Measurements from ENCODE around the gene LOXL4.

Gene LOXL4

GRCh38 chr10:98244586-98244985 lies 23.4 kb downstream of the LOXL4 start:
- Mint-ChIP-seq H3K36me3 (ENCODE audit: low read depth) (peaks cover 29% of the 10 kb centered on the region), H3K9me3 (no peaks in the 10 kb centered on the region), H3K27ac (no peak overlapping the region), H3K4me1 (peaks cover 20% of the 10 kb centered on the region), H3K27me3 (ENCODE audit: low read depth) (no peaks in the 10 kb centered on the region), H3K4me3 (no peak overlapping the region)
- TF ChIP-seq CTCF (IDR thresholded peaks at IDR 0.05; ENCODE audit: unreplicated experiment in 3 of 3): no peak

- Mint-ChIP-seq H3K4me3 (no peak overlapping the region), H3K4me1 (peaks cover 17% of the 10 kb centered on the region), H3K27me3 (ENCODE audit: low read depth) (no peaks in the 10 kb centered on the region), H3K36me3 (ENCODE audit: low read depth) (peaks cover 25% of the 10 kb centered on the region), H3K27ac (no peak overlapping the region), H3K9me3 (no peaks in the 10 kb centered on the region)
- TF ChIP-seq CTCF (IDR thresholded peaks at IDR 0.05; ENCODE audit: unreplicated experiment in 3 of 3): no peak
These were observed 23.9 kb downstream of the LOXL4 start for GRCh38 chr10:98244141-98244540.

- Mint-ChIP-seq H3K4me3 (no peak overlapping the region), H3K27me3 (ENCODE audit: low read depth) (no peaks in the 10 kb centered on the region), H3K9me3 (no peaks in the 10 kb centered on the region), H3K36me3 (ENCODE audit: low read depth) (peaks cover 16% of the 10 kb centered on the region), H3K27ac (no peak overlapping the region), H3K4me1 (peaks cover 14% of the 10 kb centered on the region)
- TF ChIP-seq CTCF (IDR thresholded peaks at IDR 0.05; ENCODE audit: unreplicated experiment in 3 of 3): peak; percentile 47 to 63 (median 59)
These were observed 25.2 kb downstream of the LOXL4 start for GRCh38 chr10:98242823-98243222.

GRCh38 chr10:98240524-98240923 lies 27.5 kb downstream of the LOXL4 start:
- Mint-ChIP-seq H3K27ac (no peak overlapping the region), H3K27me3 (ENCODE audit: low read depth) (no peaks in the 10 kb centered on the region), H3K36me3 (ENCODE audit: low read depth) (peaks cover 22% of the 10 kb centered on the region), H3K4me3 (no peak overlapping the region), H3K9me3 (no peaks in the 10 kb centered on the region), H3K4me1 (no peaks in the 10 kb centered on the region)
- TF ChIP-seq CTCF (IDR thresholded peaks at IDR 0.05; ENCODE audit: unreplicated experiment in 3 of 3): no peak

GRCh38 chr10:98238391-98238790 lies 29.6 kb downstream of the LOXL4 start:
- Mint-ChIP-seq H3K27me3 (ENCODE audit: low read depth) (no peaks in the 10 kb centered on the region), H3K36me3 (ENCODE audit: low read depth) (peaks cover 18% of the 10 kb centered on the region), H3K27ac (no peak overlapping the region), H3K4me1 (no peaks in the 10 kb centered on the region), H3K9me3 (no peaks in the 10 kb centered on the region), H3K4me3 (no peak overlapping the region)
- no peak for TF ChIP-seq CTCF (IDR thresholded peaks at IDR 0.05; ENCODE audit: unreplicated experiment in 3 of 3)

GRCh38 chr10:98236862-98237261 lies 31.1 kb downstream of the LOXL4 start:
- TF ChIP-seq CTCF (IDR thresholded peaks at IDR 0.05; ENCODE audit: unreplicated experiment in 3 of 3): no peak
- no peaks in the 10 kb centered on the region for H3K4me1 Mint-ChIP-seq
- no peak overlapping the region for H3K4me3 Mint-ChIP-seq
- H3K27ac Mint-ChIP-seq: no peak overlapping the region
- H3K36me3 Mint-ChIP-seq (ENCODE audit: low read depth): peaks cover 21% of the 10 kb centered on the region
- H3K9me3 Mint-ChIP-seq: peaks cover 4% of the 10 kb centered on the region
- H3K27me3 Mint-ChIP-seq (ENCODE audit: low read depth): no peaks in the 10 kb centered on the region

Measured in nephron (organoid).